GM10266 (cell line): ENCODE data around the gene COBL.

ENCODE experiments used
- DNase-seq: peaks from one replicate; pipeline ENCODE4 v3.0.0; 2012; ENCODE audit errors: extremely low spot score
- TF ChIP-seq, protein P1 (sequence below): IDR thresholded peaks from 2 replicates; pipeline ENCODE4 v1.5.1; 2012; ENCODE audit warnings: mild to moderate bottlenecking, low read depth; ENCODE audit not compliant: control insufficient read depth, insufficient read depth; ENCODE audit errors: missing control alignments

The COBL gene

DNA sequence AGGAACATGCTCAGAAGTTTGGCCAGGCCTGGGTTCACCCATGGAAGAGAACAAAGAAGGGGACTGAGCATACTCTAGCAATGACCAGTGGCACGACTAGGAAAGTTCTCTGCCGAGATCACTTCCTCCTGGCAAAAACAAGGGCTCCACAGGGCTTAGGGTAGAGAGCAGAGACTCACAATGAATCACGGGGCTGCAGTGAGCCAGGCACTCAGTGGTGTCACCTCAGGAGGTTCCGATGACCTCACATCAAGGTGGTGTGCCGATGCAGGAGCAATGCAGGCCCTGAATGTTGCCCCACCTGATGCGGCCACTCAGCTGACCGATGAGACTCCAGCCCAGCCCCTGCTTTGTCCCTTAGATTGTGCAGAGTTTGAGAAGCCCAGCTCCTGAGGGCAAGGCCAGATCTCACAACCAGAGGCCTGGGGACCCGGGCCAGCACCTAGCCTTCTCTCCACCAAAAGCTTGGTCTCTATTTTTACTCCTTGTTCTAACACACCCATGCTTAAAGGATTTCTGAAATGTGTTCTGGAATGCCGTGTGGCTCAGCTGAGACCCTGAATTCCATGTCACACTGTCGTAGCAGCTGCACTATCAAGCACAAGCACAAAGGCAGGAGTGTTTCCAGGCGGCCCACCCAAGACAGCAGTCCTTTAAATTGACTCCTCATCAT lies 60.9 kb downstream of the COBL start:
- DNase-seq, result no peak

DNA sequence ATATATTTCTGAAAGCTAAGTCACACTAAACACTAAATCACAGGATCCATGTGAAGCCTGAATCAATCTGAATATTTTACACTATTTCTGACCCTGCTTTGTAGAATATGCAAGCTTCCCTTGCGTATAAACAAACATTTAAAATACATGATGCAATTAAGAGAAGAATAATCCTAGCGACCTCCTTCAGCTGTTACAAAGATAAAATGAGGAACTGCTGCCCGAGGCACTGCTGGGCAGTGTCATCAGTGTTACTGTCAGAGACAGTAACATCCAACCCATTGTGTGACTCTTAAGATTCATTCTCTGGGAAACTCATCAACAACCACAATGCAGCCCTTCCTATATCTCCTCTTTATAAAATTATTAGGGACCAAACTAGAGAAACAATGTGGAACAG lies 61.6 kb downstream of the COBL start:
- TF ChIP-seq, protein P1, sequence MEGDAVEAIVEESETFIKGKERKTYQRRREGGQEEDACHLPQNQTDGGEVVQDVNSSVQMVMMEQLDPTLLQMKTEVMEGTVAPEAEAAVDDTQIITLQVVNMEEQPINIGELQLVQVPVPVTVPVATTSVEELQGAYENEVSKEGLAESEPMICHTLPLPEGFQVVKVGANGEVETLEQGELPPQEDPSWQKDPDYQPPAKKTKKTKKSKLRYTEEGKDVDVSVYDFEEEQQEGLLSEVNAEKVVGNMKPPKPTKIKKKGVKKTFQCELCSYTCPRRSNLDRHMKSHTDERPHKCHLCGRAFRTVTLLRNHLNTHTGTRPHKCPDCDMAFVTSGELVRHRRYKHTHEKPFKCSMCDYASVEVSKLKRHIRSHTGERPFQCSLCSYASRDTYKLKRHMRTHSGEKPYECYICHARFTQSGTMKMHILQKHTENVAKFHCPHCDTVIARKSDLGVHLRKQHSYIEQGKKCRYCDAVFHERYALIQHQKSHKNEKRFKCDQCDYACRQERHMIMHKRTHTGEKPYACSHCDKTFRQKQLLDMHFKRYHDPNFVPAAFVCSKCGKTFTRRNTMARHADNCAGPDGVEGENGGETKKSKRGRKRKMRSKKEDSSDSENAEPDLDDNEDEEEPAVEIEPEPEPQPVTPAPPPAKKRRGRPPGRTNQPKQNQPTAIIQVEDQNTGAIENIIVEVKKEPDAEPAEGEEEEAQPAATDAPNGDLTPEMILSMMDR, result no peak
- DNase-seq, result no peak

More for the DNA sequence above, 60.9 kb downstream of the COBL start:
- TF ChIP-seq, protein P1, result no peak

DNA sequence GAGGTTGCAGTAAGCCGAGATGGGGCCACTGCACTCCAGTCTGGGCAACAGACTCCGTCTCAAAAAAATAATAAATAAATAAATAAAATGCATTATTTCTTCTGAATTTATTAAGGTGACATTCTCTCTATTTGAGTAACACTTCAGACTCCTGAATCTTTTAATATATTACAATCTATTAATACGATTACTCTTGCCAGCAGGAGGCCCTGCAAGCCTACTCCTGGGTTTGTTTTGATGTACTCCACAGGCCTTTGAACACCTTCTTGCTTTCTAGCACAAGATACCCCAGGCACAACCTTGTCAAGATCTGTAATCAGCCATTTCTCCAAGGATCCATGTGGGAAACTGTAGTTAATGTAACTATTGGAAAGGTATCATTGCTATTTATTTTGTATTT lies 63.5 kb downstream of the COBL start:
- DNase-seq, result no peak
- TF ChIP-seq, protein P1, result no peak

DNA sequence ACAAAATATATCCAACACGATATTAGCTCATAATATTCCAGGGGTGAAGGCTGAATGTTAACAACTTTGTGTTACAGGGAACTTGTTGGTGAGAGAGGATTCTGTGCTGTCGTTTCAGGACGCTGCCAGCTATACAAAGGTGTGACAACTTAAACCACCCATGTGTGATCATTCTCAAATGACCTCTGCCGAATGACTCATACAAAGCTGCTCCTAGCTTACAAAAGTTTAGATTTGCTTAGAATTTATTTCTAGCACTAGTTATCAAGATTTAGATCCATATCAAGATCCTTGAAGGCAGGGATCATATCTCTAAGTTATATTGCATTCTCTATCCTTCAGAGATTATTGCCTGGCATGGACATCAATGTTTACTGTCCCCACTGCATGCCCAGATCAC lies 65.3 kb downstream of the COBL start:
- no peak for DNase-seq
- TF ChIP-seq, protein P1, result no peak

DNA sequence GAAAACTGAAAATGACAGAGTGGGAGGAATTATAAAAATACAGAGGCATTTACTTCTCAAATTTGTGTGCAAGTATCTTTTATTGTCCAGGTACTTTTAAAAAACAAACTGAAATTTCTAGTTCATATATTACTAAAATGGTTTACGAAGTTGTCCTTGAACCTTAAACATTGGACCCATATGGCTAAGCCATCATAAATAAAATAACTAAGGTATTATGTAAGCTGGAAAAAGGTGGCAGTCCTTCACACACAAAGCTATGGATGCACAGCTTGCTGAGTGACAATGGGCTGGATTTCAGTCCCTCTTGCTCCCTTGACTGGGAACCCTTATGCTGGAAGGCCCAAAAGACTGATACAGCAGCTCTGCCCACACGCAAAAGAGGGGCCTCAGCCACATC lies 66.1 kb downstream of the COBL start:
- TF ChIP-seq, protein P1, result no peak
- DNase-seq, result no peak

DNA sequence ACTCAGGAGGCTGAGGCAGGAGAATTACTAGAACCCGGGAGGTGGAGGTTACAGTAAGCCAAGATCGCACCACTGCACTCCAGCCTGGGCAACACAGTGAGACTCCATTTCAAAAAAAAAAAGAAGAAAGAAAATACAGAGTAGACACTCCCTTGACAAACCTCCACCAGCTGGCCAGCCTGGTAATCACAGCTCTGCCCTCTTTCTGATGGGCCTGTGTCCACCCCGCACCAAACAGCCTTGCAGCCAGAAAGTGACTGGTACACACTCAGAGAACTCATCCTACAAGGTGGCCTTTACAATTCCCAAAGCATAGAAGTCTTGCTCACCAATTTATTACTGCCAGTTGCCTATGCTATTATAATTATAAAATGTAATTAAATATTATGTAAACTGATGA lies 66.6 kb downstream of the COBL start:
- TF ChIP-seq, protein P1, result no peak

DNA sequence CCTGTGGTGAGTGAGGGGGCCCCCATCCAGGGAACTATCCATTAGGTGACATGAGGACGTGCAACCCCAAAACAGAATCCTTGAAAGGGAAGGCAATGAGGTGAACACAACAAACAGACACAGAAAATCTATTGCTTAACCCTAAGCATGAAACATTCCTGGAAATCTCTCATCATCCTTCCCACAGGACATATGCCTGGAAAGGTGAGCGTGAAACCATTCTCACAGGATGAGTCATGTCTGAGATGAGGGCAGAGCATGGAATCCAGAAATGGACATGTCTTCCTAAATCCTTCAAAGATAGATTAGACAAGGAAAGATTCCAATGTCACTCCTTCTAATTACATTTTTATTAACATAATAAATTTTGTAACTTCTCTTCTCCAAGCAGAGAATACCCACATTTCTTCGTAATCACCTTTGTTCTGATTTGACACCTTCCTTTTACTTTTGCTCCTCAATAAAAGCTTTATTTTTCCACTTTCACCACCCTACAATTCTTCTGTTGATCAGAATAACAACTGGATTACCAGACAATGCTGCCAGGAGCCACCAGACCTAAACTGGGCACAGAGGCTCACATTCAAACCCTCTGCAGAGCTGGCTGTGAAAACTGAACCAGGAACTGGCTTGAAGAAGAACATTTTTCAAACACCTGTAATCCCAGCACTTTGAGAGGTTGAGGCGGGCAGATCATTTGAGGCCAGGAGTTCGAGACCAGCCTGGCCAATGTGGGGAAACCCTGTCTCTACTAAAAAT lies 67.2 kb downstream of the COBL start:
- TF ChIP-seq, protein P1, result no peak
- DNase-seq, result no peak

More for the DNA sequence above, 66.6 kb downstream of the COBL start:
- no peak for DNase-seq
